ENCODE results near the gene PMEPA1.

GRCh38 chr20:57652606-57653545 is 56.9 kb downstream of the PMEPA1 start:
- TF ChIP-seq CTCF (conservative IDR thresholded peaks at IDR 0.05) (no peak), ZFX (IDR thresholded peaks at IDR 0.05) (no peak)
